C4-2B (cell line): ENCODE data around the gene KMT2E.

ENCODE experiments used
- ZFX ChIP-seq: fragments of 450-650 bp; IDR thresholded peaks from 2 replicates; pipeline ENCODE4 v1.6.1; 2017
- TF ChIP-seq, protein P1 (sequence below): fragments of 450-650 bp; conservative IDR thresholded peaks from 2 replicates; pipeline ENCODE4 v1.5.1; 2017; ENCODE audit warnings: mild to moderate bottlenecking

DNA sequence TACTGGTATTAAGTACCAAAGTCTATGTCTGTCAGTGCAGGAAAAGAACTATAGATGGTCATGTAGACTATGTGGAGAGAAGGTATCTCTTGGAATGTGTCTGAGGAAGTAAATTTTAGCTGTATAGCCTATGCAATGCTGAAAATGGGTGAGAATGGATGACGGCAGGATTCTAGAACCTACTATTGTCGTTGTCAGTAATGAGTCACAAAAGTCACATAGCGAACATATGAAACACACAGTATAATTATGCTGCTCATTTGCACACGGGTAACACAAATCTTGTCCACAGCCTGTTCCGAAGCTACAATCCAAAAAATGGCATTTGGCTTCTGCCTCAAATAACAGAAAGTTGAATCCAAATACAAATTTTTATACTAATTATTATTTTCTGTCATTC lies 33.6 kb upstream of the KMT2E start:
- TF ChIP-seq, protein P1, sequence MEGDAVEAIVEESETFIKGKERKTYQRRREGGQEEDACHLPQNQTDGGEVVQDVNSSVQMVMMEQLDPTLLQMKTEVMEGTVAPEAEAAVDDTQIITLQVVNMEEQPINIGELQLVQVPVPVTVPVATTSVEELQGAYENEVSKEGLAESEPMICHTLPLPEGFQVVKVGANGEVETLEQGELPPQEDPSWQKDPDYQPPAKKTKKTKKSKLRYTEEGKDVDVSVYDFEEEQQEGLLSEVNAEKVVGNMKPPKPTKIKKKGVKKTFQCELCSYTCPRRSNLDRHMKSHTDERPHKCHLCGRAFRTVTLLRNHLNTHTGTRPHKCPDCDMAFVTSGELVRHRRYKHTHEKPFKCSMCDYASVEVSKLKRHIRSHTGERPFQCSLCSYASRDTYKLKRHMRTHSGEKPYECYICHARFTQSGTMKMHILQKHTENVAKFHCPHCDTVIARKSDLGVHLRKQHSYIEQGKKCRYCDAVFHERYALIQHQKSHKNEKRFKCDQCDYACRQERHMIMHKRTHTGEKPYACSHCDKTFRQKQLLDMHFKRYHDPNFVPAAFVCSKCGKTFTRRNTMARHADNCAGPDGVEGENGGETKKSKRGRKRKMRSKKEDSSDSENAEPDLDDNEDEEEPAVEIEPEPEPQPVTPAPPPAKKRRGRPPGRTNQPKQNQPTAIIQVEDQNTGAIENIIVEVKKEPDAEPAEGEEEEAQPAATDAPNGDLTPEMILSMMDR, result no peak
- TF ChIP-seq ZFX, result no peak
